ENCODE measurements around the gene DGAT2L6. TPM values are rescaled to one million over a fixed set of nuclear protein-coding genes. Genes with fewer than 3 reads are reported as not detected.

DGAT2L6 gene
- polyA plus RNA-seq, 1 donor from 2014 or later, result not detected

- Histone ChIP-seq H3F3A (ENCODE audit: insufficient read depth, low read length, poor library complexity, severe bottlenecking) (no peaks in the 10 kb centered on the region), H3K27ac (ENCODE audit: low read length) (no peak overlapping the region), H3K9me2 (ENCODE audit: insufficient read depth, low read length) (no peaks in the 10 kb centered on the region), H3K9me3 (ENCODE audit: low read length) (no peaks in the 10 kb centered on the region), H3K79me2 (replicated peaks; ENCODE audit: insufficient read depth, low read length) (no peaks in the 10 kb centered on the region), H3K4me2 (ENCODE audit: low read length) (no peak overlapping the region), H3K4me3 (ENCODE audit: low read length) (no peak overlapping the region), H3K27me3 (ENCODE audit: insufficient read depth, low read depth, low read length) (no peaks in the 10 kb centered on the region), H3K36me3 (ENCODE audit: insufficient read depth, low read length) (no peaks in the 10 kb centered on the region), H4K20me1 (ENCODE audit: insufficient read depth) (no peaks in the 10 kb centered on the region), H2AFZ (ENCODE audit: low read depth, low read length) (no peak overlapping the region), H3K9ac (ENCODE audit: low read length) (no peak overlapping the region)
- TF ChIP-seq REST (IDR thresholded peaks at IDR 0.05; ENCODE audit: borderline replicate concordance) (no peak), MXI1 (conservative IDR thresholded peaks at IDR 0.05; ENCODE audit: poor library complexity, severe bottlenecking) (no peak), TAF1 (IDR thresholded peaks at IDR 0.05; ENCODE audit: low read depth) (no peak), RAD21 (conservative IDR thresholded peaks at IDR 0.05) (no peak), EP300 (conservative IDR thresholded peaks at IDR 0.05; ENCODE audit: poor library complexity, severe bottlenecking) (no peak), SMC3 (conservative IDR thresholded peaks at IDR 0.05; ENCODE audit: poor library complexity) (no peak), POLR2AphosphoS5 (IDR thresholded peaks at IDR 0.05) (no peak), EZH2 (IDR thresholded peaks at IDR 0.05; ENCODE audit: borderline replicate concordance, insufficient read depth, low read length, poor library complexity, severe bottlenecking) (no peak)
- TF ChIP-seq, protein P1, sequence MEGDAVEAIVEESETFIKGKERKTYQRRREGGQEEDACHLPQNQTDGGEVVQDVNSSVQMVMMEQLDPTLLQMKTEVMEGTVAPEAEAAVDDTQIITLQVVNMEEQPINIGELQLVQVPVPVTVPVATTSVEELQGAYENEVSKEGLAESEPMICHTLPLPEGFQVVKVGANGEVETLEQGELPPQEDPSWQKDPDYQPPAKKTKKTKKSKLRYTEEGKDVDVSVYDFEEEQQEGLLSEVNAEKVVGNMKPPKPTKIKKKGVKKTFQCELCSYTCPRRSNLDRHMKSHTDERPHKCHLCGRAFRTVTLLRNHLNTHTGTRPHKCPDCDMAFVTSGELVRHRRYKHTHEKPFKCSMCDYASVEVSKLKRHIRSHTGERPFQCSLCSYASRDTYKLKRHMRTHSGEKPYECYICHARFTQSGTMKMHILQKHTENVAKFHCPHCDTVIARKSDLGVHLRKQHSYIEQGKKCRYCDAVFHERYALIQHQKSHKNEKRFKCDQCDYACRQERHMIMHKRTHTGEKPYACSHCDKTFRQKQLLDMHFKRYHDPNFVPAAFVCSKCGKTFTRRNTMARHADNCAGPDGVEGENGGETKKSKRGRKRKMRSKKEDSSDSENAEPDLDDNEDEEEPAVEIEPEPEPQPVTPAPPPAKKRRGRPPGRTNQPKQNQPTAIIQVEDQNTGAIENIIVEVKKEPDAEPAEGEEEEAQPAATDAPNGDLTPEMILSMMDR (IDR thresholded peaks at IDR 0.05; ENCODE audit: poor library complexity, severe bottlenecking), result no peak
Measured at GRCh38 chrX:70172221-70172620, 5.1 kb upstream of the DGAT2L6 start.

GRCh38 chrX:70172964-70173363, 4.3 kb upstream of the DGAT2L6 start:
- Histone ChIP-seq H3K36me3 (ENCODE audit: insufficient read depth, low read length) (no peaks in the 10 kb centered on the region), H3F3A (ENCODE audit: insufficient read depth, low read length, poor library complexity, severe bottlenecking) (no peaks in the 10 kb centered on the region), H3K4me2 (ENCODE audit: low read length) (no peak overlapping the region), H2AFZ (ENCODE audit: low read depth, low read length) (no peak overlapping the region), H3K9ac (ENCODE audit: low read length) (no peak overlapping the region), H3K27me3 (ENCODE audit: insufficient read depth, low read depth, low read length) (no peaks in the 10 kb centered on the region), H4K20me1 (ENCODE audit: insufficient read depth) (no peaks in the 10 kb centered on the region), H3K9me3 (ENCODE audit: low read length) (no peaks in the 10 kb centered on the region), H3K27ac (ENCODE audit: low read length) (no peak overlapping the region), H3K9me2 (ENCODE audit: insufficient read depth, low read length) (no peaks in the 10 kb centered on the region), H3K79me2 (replicated peaks; ENCODE audit: insufficient read depth, low read length) (no peaks in the 10 kb centered on the region), H3K4me3 (ENCODE audit: low read length) (no peak overlapping the region)
- no peak for TF ChIP-seq POLR2AphosphoS5 (IDR thresholded peaks at IDR 0.05)
- TF ChIP-seq MXI1 (conservative IDR thresholded peaks at IDR 0.05; ENCODE audit: poor library complexity, severe bottlenecking), result no peak
- no peak for TF ChIP-seq RAD21 (conservative IDR thresholded peaks at IDR 0.05)
- TF ChIP-seq TAF1 (IDR thresholded peaks at IDR 0.05; ENCODE audit: low read depth), result no peak
- TF ChIP-seq EP300 (conservative IDR thresholded peaks at IDR 0.05; ENCODE audit: poor library complexity, severe bottlenecking), result no peak
- TF ChIP-seq EZH2 (IDR thresholded peaks at IDR 0.05; ENCODE audit: borderline replicate concordance, insufficient read depth, low read length, poor library complexity, severe bottlenecking), result no peak
- TF ChIP-seq, protein P1 (IDR thresholded peaks at IDR 0.05; ENCODE audit: poor library complexity, severe bottlenecking), result no peak
- TF ChIP-seq REST (IDR thresholded peaks at IDR 0.05; ENCODE audit: borderline replicate concordance), result no peak
- no peak for TF ChIP-seq SMC3 (conservative IDR thresholded peaks at IDR 0.05; ENCODE audit: poor library complexity)
